Aorta (tissue), 5 donors: ENCODE data around the gene FAM156B. TPM values are rescaled to one million over a fixed set of nuclear protein-coding genes. Genes with fewer than 3 reads are reported as not detected.
"Not testable (repeated sequence)": the region's sequence is repeated elsewhere in the genome, so short reads cannot be mapped to it uniquely, and the experiment has no call there.

Experiments
- ATAC-seq: fragments of 200-7000 bp; cut with Tn5 transposase; one replicate; pipeline ENCODE4 v1.9.1; 2022; ENCODE audit warnings: moderate library complexity; ENCODE audit not compliant: low FRiP score
- DNase-seq, 2 donors: peaks; one replicate each; pipeline ENCODE4 v3.0.0-alpha.2; 2020
- H3K27ac ChIP-seq, 2 donors: one replicate each; pipeline ENCODE4 v1.5.1; 2013; ENCODE audit warnings: low read length in 2 of 2, mild to moderate bottlenecking in 2 of 2, moderate library complexity in 2 of 2, control low read depth in 1 of 2, inconsistent platforms in 1 of 2, low read depth in 1 of 2
- H3K27me3 ChIP-seq, 2 donors: one replicate each; pipeline ENCODE4 v1.6.1; 2013; ENCODE audit warnings: control low read depth in 1 of 2, low read length in 1 of 2, mild to moderate bottlenecking in 1 of 2, moderate library complexity in 1 of 2; ENCODE audit not compliant: insufficient read depth in 2 of 2, control insufficient read depth in 1 of 2
- H3K36me3 ChIP-seq, 2 donors: one replicate each; pipeline ENCODE4 v1.6.1; 2013; ENCODE audit warnings: control low read depth in 1 of 2, low read length in 1 of 2, mild to moderate bottlenecking in 1 of 2; ENCODE audit not compliant: insufficient read depth in 2 of 2, control insufficient read depth in 1 of 2
- H3K4me1 ChIP-seq, 2 donors: one replicate each; pipeline ENCODE4 v1.6.1; 2013; ENCODE audit warnings: low read length in 2 of 2, control low read depth in 1 of 2, mild to moderate bottlenecking in 1 of 2, moderate library complexity in 1 of 2; ENCODE audit not compliant: insufficient read depth in 2 of 2, control insufficient read depth in 1 of 2
- H3K4me3 ChIP-seq, 2 donors: one replicate each; pipeline ENCODE4 v1.5.1; 2013; ENCODE audit warnings: low read length in 2 of 2, control low read depth in 1 of 2, mild to moderate bottlenecking in 1 of 2
- H3K9me3 ChIP-seq: one replicate; pipeline ENCODE4 v1.6.1; 2013; ENCODE audit warnings: mild to moderate bottlenecking, low read length; ENCODE audit not compliant: control insufficient read depth
- WGBS, 2 donors: extraction: QIAGEN DNeasy Blood & Tissue Kit; methylation state at CpG; one replicate each; pipeline ENCODE4 v1.1.7; 2013; 5-methylcytosine and 5-hydroxymethylcytosine counted together
- intact Hi-C, 2 donors: fragments of 100-400 bp; cut with DNase I; formaldehyde crosslinking; loops; one replicate each; pipeline versions ENCODE4 v1.14.2 to v1.15.0; 2022
- polyA plus RNA-seq, 2 donors: library from polyadenylated mRNA; stranded (reverse); fragments of 200-250 nt; gene quantifications; one replicate each; pipeline ENCODE4 v1.2.3, GENCODE V29; 2013
- total RNA-seq, 2 donors: library from RNA; stranded (reverse); fragmentation: NEBNext Ultra II Directional; extraction: Animal tissue kit (Norgen Biotek cat#: 25700); gene quantifications; one replicate each; pipeline ENCODE4 v1.2.1, GENCODE V29; 2021
- donor health status: healthy with polysubstance abuse.
- donor health status: Bipolar disorder and iron deficiency.
- donor health status: DM: no; HTN: no; CAD: no.
- donor health status: DM: no; HTN: no; CAD: no.
- donor health status: DM: yes; HTN: yes; CAD: no.

FAM156B gene
- total and polyA plus RNA-seq, 4 donors = 4.0 to 126 (median 17.8) TPM

GRCh38 chrX:52874661-52875060 is 22.5 kb upstream of the FAM156B start:
- Histone ChIP-seq H3K4me1 (no peaks in the 10 kb centered on the region), H3K27me3 (no peaks in the 10 kb centered on the region)

DNA sequence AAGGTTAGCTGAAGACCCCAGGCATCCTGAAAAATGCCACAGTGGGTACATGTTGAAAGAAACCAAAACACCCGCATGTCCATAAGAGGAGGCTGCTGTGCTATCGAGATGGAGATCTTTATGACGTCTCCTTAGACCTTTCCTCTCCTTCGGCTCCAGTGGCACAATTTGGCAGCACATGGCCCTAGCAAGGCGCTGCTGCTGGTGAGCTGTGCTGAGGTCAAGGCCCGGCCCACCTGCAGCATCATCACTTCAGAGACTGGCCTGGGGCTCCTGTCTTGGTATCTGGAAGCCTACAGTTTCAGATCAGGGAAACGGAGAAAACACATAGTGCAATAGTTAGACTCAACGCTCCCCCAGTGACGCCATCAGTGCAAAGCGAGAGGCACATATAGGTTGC is 21.7 kb upstream of the FAM156B start:
- WGBS, 2 donors = 83 to 88% methylated on average over 7 to 10 of the region's 10 CpGs
- ATAC-seq = not testable (repeated sequence)

More at GRCh38 chrX:52874661-52875060, 22.5 kb upstream of the FAM156B start:
- Histone ChIP-seq H3K36me3 (no peaks in the 10 kb centered on the region), H3K27ac (no peak overlapping the region), H3K4me3 (no peak overlapping the region), H3K9me3 (no peaks in the 10 kb centered on the region)
- WGBS, 2 donors = 64 to 81% methylated on average over 5 of the region's 5 CpGs
- ATAC-seq (no peak), DNase-seq (no peak)
- intact Hi-C loops = no loop called here

GRCh38 chrX:52876386-52876785 is 20.7 kb upstream of the FAM156B start:
- intact Hi-C loops, H3K36me3 ChIP-seq, DNase-seq, H3K4me1 ChIP-seq, ATAC-seq, H3K27ac ChIP-seq, H3K9me3 ChIP-seq, H3K4me3 ChIP-seq, H3K27me3 ChIP-seq: not testable (repeated sequence)
- 62 to 63% methylated on average over 6 of the region's 6 CpGs for WGBS, 2 donors

More for the DNA sequence above, 21.7 kb upstream of the FAM156B start:
- H3K27me3 ChIP-seq, H3K4me1 ChIP-seq, H3K4me3 ChIP-seq, H3K9me3 ChIP-seq, DNase-seq, H3K27ac ChIP-seq, intact Hi-C loops, H3K36me3 ChIP-seq: not testable (repeated sequence)

DNA sequence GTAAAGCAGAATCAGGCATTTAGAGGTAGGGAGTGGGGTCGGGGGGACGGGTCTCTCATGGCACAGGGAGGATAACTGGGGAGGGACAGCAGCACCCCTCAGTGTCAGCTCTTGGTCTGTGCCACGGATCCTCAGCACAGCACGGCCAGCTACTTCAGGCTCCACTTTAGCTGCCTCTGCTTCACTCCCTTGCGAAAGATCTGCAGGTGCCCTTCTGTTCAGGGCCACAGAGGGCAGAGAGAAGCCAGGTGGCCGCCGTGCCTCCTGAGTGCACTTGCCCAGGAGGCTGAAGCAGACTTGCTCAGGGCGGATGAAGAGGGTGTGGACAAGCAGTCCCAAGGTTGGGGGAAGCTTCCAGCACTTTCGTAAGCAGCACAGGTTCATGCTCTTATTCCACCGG is 9.7 kb upstream of the FAM156B start:
- no CpG with 5 or more reads among the region's 10 CpGs for WGBS, 2 donors
- DNase-seq, H3K27me3 ChIP-seq, ATAC-seq, H3K9me3 ChIP-seq, H3K4me3 ChIP-seq, intact Hi-C loops, H3K27ac ChIP-seq, H3K4me1 ChIP-seq, H3K36me3 ChIP-seq: not testable (repeated sequence)

- H3K27me3 ChIP-seq, H3K4me1 ChIP-seq, H3K4me3 ChIP-seq, H3K27ac ChIP-seq, intact Hi-C loops, DNase-seq, H3K9me3 ChIP-seq, H3K36me3 ChIP-seq, ATAC-seq: not testable (repeated sequence)
- no CpG with 5 or more reads among the region's 9 CpGs for WGBS, 2 donors
Measured at GRCh38 chrX:52888090-52888489, 9.0 kb upstream of the FAM156B start.

- DNase-seq, H3K36me3 ChIP-seq, ATAC-seq, H3K27me3 ChIP-seq, H3K27ac ChIP-seq, intact Hi-C loops, H3K4me1 ChIP-seq, H3K4me3 ChIP-seq, H3K9me3 ChIP-seq: not testable (repeated sequence)
- no CpG with 5 or more reads among the region's 8 CpGs for WGBS, 2 donors
Measured at GRCh38 chrX:52896438-52896837, 692 bp upstream of the FAM156B start.

DNA sequence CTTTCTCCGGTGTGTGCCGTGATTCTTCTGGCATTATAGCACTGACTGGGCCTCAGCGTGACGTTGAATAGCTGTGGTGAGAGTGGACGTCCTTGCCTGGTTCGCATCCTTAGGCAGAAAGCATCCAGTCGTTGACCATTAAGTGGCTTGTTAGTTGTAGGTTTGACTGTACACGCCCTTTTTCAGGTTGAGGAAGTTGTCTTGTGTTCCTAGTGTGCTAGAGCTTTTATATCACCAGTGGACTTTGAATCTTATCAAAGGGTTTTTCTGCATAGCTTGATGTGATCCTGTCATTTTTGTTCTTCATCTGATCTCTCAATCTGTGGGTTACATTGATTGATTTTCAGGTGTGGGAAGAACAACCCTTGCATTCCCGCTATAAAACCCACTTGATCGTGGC is 8.4 kb downstream of the FAM156B start:
- WGBS, 2 donors = no CpG with 5 or more reads among the region's 10 CpGs
- intact Hi-C loops, H3K9me3 ChIP-seq, DNase-seq, H3K27me3 ChIP-seq, H3K27ac ChIP-seq, ATAC-seq, H3K4me3 ChIP-seq, H3K36me3 ChIP-seq, H3K4me1 ChIP-seq: not testable (repeated sequence)

DNA sequence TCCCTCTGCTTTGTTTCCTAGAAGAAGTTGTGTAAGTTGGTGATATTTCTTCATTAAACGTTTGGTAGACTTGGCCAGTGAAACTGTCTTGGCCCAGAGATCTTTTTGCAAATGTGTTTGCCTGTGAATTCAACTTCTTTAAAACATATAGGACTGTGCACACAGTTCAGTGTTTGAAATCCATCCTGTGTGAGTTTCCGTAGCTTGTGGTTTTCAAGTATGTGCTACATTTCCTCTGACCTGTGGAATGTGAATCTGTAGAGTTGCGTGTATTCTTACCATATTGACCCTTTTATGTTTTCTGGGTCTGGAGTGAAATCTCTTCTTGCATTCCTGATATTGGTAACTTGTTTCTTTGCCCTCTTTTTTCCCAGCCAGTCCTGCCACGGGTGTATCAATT is 8.9 kb downstream of the FAM156B start:
- intact Hi-C loops, H3K27ac ChIP-seq, H3K9me3 ChIP-seq, H3K4me1 ChIP-seq, DNase-seq, H3K4me3 ChIP-seq, H3K36me3 ChIP-seq, H3K27me3 ChIP-seq, ATAC-seq: not testable (repeated sequence)
- no CpG with 5 or more reads among the region's 4 CpGs for WGBS, 2 donors

DNA sequence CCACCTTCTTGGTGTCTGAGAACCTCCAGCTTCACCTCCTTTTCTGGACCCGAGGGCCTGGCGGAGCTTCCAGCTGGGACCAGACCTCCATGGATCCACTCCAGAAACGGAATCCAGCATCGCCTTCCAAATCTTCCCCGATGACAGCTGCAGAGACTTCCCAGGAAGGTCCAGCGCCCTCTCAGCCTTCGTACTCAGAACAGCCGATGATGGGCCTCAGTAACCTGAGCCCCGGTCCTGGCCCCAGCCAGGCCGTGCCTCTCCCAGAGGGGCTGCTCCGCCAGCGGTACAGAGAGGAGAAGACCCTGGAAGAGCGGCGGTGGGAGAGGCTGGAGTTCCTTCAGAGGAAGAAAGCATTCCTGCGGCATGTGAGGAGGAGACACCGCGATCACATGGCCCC is 10.0 kb downstream of the FAM156B start:
- H3K4me1 ChIP-seq, DNase-seq, intact Hi-C loops, H3K9me3 ChIP-seq, ATAC-seq, H3K4me3 ChIP-seq, H3K27ac ChIP-seq, H3K36me3 ChIP-seq, H3K27me3 ChIP-seq: not testable (repeated sequence)
- no CpG with 5 or more reads among the region's 17 CpGs for WGBS, 2 donors
